Heart right ventricle (tissue), 16 donors: ENCODE results near the gene GLB1L3. TPM values are rescaled to one million over a fixed set of nuclear protein-coding genes. Genes with fewer than 3 reads are reported as not detected.
A peak's percentile ranks its signal among the peaks of the same experiment; 100 is the strongest.

Experiments used
- ATAC-seq, 8 donors: fragments of 200-7000 bp; cut with Tn5 transposase; one replicate each; pipeline ENCODE4 v1.9.1; 2020; ENCODE audit warnings: mild to moderate bottlenecking in 8 of 8, moderate library complexity in 8 of 8, moderate number of reproducible peaks in 1 of 8
- DNase-seq, 2 donors: peaks; one replicate each; pipeline ENCODE4 v3.0.0-alpha.2; 2020
- H3K27ac ChIP-seq, 10 donors: fragments of 200-600 bp; sonication (generic) in 2 of 10; one replicate each; pipeline versions ENCODE4 v1.5.0 to v1.8.0; 2020 to 2022; ENCODE audit warnings: mild to moderate bottlenecking in 3 of 10
- H3K27me3 ChIP-seq, 7 donors: fragments of 200-600 bp; one replicate each; pipeline ENCODE4 v1.8.0; 2021 to 2022; ENCODE audit warnings: mild to moderate bottlenecking in 2 of 7
- H3K36me3 ChIP-seq, 9 donors: fragments of 200-600 bp; sonication (generic) in 1 of 9; one replicate each; pipeline versions ENCODE4 v1.5.0 to v1.8.0; 2020 to 2022; ENCODE audit warnings: mild to moderate bottlenecking in 2 of 9
- H3K4me1 ChIP-seq, 9 donors: fragments of 200-600 bp; sonication (generic) in 1 of 9; one replicate each; pipeline versions ENCODE4 v1.5.0 to v1.8.0; 2020 to 2022; ENCODE audit warnings: mild to moderate bottlenecking in 4 of 9
- H3K4me3 ChIP-seq, 10 donors: fragments of 200-600 bp; sonication (generic) in 2 of 10; one replicate each; pipeline versions ENCODE4 v1.5.0 to v1.8.0; 2020 to 2022; ENCODE audit warnings: mild to moderate bottlenecking in 7 of 10, moderate library complexity in 2 of 10
- H3K9me3 ChIP-seq, 11 donors: fragments of 200-600 bp in 10 of 11; sonication (generic) in 2 of 11; one replicate each; pipeline versions ENCODE4 v1.5.0 to v1.8.0; 2013 to 2022; ENCODE audit warnings: mild to moderate bottlenecking in 2 of 11, control low read depth in 1 of 11, moderate library complexity in 1 of 11
- WGBS, 2 donors: extraction: QIAGEN DNeasy Blood & Tissue Kit; methylation state at CpG; one replicate each; pipeline ENCODE4 v1.1.7; 2013; ENCODE audit warnings: inconsistent platforms in 1 of 2; 5-methylcytosine and 5-hydroxymethylcytosine counted together
- intact Hi-C, 10 donors: fragments of 100-400 bp; cut with DNase I; formaldehyde crosslinking; loops; one replicate each; pipeline versions ENCODE4 v1.11.1 to v1.14.2; 2022
- polyA plus RNA-seq, 2 donors: library from polyadenylated mRNA; stranded (reverse); fragments of 200-250 nt; gene quantifications; one replicate each; pipeline ENCODE4 v1.2.3, GENCODE V29; 2013
- total RNA-seq, 10 donors: library from RNA; stranded (reverse); fragmentation: NEBNext Ultra II Directional in 3 of 10; extraction: Animal tissue kit (Norgen Biotek cat#: 25700) in 3 of 10; gene quantifications; one replicate each; pipeline versions ENCODE4 v1.2.1 to v1.2.4, GENCODE V29; 2021 to 2023
- TF ChIP-seq, protein P1 (sequence below), 9 donors: fragments of 200-600 bp; sonication (generic) in 2 of 9; IDR thresholded peaks; one replicate each; pipeline versions ENCODE4 v1.5.0 to v1.8.0; 2021 to 2022; ENCODE audit warnings: antibody characterized with exemption in 9 of 9, mild to moderate bottlenecking in 5 of 9, moderate library complexity in 1 of 9
- donor health status: Arrhythmogenic right ventricular cardiomyopathy.
- donor health status: ischemic (EF 13 %, LVEDD 7.1; RV severe dilation, severe dysfunction).
- donor health status: healthy with polysubstance abuse.
- donor health status: DM: no; HTN: yes; CAD: no.
- donor health status: DM: no; HTN: no; CAD: no.
- donor health status: ischemic (EF 25% LVEDD 6.9; RV normal size, moderate dysfunction).
- donor health status: ischemic (EF 25% LVEDD 5.7; RV mildly dilated, moderate dysfunction).
- donor health status: healthy.
- donor health status: DM: yes; HTN: yes; CAD: no.
- donor health status: Ischemic cardiomyopathy.
- donor health status: ischemic (EF 35%, LVEDD 5.7; RV mildly dilated, moderate dysfunction).
- donor health status: nonischemic (EF 11% LVEDD 7.7; RV severe dilation, severe dysfunction).
- donor health status: DM: yes; HTN: yes; CAD: no.
- donor health status: PGD.
- donor health status: ischemic (EF 29% LVEDD 5.4; RV normal size, mild dysfunction).
- donor health status: nonischemic (EF 23%, LVEDD 6.1; RV moderate dilation, normal function).

The GLB1L3 gene
- total and polyA plus RNA-seq, 12 donors = not detected

DNA sequence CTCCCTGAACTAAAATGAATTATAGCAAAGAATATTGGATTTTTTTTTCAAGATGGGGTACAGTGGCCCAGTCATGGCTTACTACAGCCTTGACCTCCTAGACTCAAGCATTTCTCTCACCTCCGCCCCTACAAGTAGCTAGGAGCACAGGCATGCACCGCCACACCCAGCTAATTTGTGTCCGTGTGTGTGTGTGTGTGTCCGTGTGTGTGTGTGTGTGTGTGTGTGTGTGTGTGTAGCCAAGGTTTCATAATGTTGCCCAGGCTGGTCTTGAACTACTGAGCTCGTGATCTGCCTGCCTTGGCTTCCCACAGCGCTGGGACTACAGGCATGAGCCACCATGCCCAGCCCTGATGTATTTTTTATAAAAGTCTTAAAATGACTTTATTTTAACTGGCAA is 35.6 kb upstream of the GLB1L3 start:
- DNase-seq = no peak
- Histone ChIP-seq H3K27me3 (no peaks in the 10 kb centered on the region), H3K9me3 (no peaks in the 10 kb centered on the region), H3K4me3 (no peak overlapping the region), H3K27ac (no peak overlapping the region), H3K36me3 (peaks cover 0 to 98% (median 59%) of the 10 kb centered on the region in 9 donors), H3K4me1 (peaks cover 0 to 5% (median 0%) of the 10 kb centered on the region in 9 donors)
- intact Hi-C loops = no loop called here
- 72 to 76% methylated on average over 6 of the region's 6 CpGs for WGBS, 2 donors
- no peak for ATAC-seq
- TF ChIP-seq, protein P1, sequence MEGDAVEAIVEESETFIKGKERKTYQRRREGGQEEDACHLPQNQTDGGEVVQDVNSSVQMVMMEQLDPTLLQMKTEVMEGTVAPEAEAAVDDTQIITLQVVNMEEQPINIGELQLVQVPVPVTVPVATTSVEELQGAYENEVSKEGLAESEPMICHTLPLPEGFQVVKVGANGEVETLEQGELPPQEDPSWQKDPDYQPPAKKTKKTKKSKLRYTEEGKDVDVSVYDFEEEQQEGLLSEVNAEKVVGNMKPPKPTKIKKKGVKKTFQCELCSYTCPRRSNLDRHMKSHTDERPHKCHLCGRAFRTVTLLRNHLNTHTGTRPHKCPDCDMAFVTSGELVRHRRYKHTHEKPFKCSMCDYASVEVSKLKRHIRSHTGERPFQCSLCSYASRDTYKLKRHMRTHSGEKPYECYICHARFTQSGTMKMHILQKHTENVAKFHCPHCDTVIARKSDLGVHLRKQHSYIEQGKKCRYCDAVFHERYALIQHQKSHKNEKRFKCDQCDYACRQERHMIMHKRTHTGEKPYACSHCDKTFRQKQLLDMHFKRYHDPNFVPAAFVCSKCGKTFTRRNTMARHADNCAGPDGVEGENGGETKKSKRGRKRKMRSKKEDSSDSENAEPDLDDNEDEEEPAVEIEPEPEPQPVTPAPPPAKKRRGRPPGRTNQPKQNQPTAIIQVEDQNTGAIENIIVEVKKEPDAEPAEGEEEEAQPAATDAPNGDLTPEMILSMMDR (IDR thresholded peaks at IDR 0.05) = no peak

DNA sequence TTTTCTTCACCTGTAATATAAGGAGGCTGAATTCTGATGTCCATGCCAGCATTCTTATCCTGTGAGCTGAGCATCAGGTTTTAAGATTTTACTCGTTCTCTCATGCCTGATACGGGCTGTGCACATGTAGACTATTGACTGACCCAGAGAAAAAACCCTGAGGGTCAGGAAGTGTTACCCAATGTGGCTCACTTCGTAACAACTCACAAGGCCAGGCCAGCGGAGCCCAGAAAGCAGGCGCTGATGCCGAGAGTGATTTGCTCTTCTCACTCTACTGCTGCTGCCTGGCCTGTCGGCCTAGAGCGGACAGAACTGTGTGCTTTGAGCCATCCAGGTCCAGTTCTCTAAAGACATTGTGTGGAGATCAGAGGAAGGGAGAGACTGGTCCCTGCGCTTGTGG is 33.8 kb upstream of the GLB1L3 start:
- Histone ChIP-seq H3K9me3 (no peaks in the 10 kb centered on the region), H3K27ac (no peak overlapping the region), H3K36me3 (peaks cover 0 to 98% (median 72%) of the 10 kb centered on the region in 9 donors), H3K27me3 (no peaks in the 10 kb centered on the region), H3K4me3 (no peak overlapping the region), H3K4me1 (no peaks in the 10 kb centered on the region)
- DNase-seq = no peak
- no peak for ATAC-seq
- intact Hi-C loops = no loop called here
- WGBS, 2 donors = 90 to 91% methylated on average over 9 of the region's 9 CpGs
- TF ChIP-seq, protein P1 (IDR thresholded peaks at IDR 0.05) = no peak

DNA sequence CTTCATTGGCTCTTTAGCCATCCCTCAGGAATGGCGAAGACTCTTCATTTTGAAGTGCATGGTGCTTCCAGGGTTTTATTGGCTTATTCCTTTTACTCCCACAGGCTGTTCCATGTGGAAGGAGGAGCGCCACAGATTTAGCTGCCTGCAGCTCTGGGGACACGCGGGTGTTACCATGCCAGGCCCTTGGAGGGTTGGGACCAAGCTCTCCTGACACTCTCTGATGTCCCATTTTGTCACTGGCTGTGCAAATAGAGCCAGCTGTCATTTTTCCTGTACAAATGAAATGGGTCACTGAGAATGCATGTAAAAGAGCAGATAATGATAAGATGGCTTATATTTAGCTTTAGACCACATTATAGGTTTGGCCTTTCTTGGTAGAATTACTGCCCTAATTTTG is 32.3 kb upstream of the GLB1L3 start:
- intact Hi-C loops = no loop called here
- Histone ChIP-seq H3K27ac (no peak overlapping the region), H3K27me3 (no peaks in the 10 kb centered on the region), H3K36me3 (peaks cover 0 to 99% (median 86%) of the 10 kb centered on the region in 9 donors), H3K9me3 (no peaks in the 10 kb centered on the region), H3K4me3 (no peak overlapping the region), H3K4me1 (no peaks in the 10 kb centered on the region)
- DNase-seq (no peak), ATAC-seq (no peak)
- 94 to 96% methylated on average over 4 of the region's 4 CpGs for WGBS, 2 donors
- TF ChIP-seq, protein P1 (IDR thresholded peaks at IDR 0.05) = no peak

DNA sequence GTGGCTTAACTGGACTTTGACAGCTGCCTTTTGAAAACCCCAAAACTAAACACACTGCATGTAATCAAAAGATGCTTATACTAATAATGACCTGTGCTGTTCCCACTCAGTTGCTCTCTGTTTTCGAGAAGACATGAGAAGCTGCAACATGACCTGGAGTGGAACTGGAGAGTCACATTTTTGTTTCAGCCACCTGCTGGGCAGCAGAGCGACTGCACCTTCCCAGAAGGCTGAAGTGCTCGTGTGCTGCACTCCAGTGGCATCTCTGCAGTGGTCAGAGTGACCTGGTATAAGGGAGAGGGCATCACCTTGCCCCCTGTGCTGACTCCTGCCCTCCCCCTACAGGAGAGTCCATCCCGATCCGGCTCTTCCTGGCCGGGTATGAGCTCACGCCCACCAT is 31.6 kb upstream of the GLB1L3 start:
- Histone ChIP-seq H3K36me3 (peaks cover 0 to 99% (median 86%) of the 10 kb centered on the region in 9 donors), H3K9me3 (no peaks in the 10 kb centered on the region), H3K4me1 (no peaks in the 10 kb centered on the region), H3K4me3 (no peak overlapping the region), H3K27me3 (no peaks in the 10 kb centered on the region), H3K27ac (no peak overlapping the region)
- ATAC-seq = peak in 4 of 8 donors; percentile 20 to 39 (median 24)
- TF ChIP-seq, protein P1 (IDR thresholded peaks at IDR 0.05) = peak in 6 of 9 donors; percentile 26 to 51 (median 30)
- 54 to 68% methylated on average over 7 of the region's 7 CpGs for WGBS, 2 donors
- DNase-seq = no peak
- intact Hi-C loops = no loop called here
